K562 (cell line): Measurements from ENCODE around the gene PEX10. TPM values are rescaled to one million over a fixed set of nuclear protein-coding genes. Genes with fewer than 3 reads are reported as not detected.
A peak's percentile ranks its signal among the peaks of the same experiment; 100 is the strongest.

Experiments
- ATAC-seq: fragments of 200-7000 bp; cut with Tn5 transposase; 3 replicates; pipeline ENCODE4 v1.9.1; 2020; ENCODE audit warnings: moderate library complexity
- BruUV-seq: library from RNA; stranded (reverse); fragments of 400-500 nt; replicated peaks from 2 replicates; lab custom pipeline; 2021; lab: Mats Ljungman, UMichigan
- CTCF ChIA-PET: fragments of 300-600 bp; formaldehyde crosslinking; extraction: SDS; loops from one replicate; lab custom pipeline; 2021; ENCODE audit warnings: low intra/inter-chr PET ratio; lab: Yijun Ruan, JAX
- POLR2A ChIA-PET: fragments of 300-600, 350-650 bp; sonication (Branson Sonifier 250); formaldehyde crosslinking; extraction: SDS; loops from one replicate; lab custom pipeline; 2021; ENCODE audit warnings: antibody characterized with exemption, inconsistent platforms; lab: Yijun Ruan, JAX
- DNase-seq, 4 experiments: peaks; one replicate each; pipeline versions ENCODE4 v3.0.0 to v3.0.0-alpha.2; 2011 to 2018; ENCODE audit warnings: low spot score in 3 of 4, mixed read lengths in 3 of 4; ENCODE audit errors: extremely low read depth in 1 of 4
- FAIRE-seq: peaks from 2 replicates; lab custom pipeline; 2011; peaks lifted over from hg19 to GRCh38; lab: Jason Lieb, UNC
- H2AFZ ChIP-seq: 2 replicates; pipeline ENCODE4 v1.6.0; 2011; ENCODE audit warnings: low read depth, low read length, control low read depth, inconsistent platforms
- H3K27ac ChIP-seq: fragments of 200-600 bp; 3 replicates; pipeline ENCODE4 v1.8.0; 2011; ENCODE audit warnings: low read depth, mild to moderate bottlenecking, control low read depth, inconsistent platforms, low read length, moderate library complexity, mixed read lengths; ENCODE audit errors: extremely low read depth
- H3K27me3 ChIP-seq, 2 experiments: fragments of 300-600 bp in 1 of 2; 2 replicates in 1 of 2; 3 replicates in 1 of 2; pipeline versions ENCODE4 v1.6.0 to v1.8.0; 2011; ENCODE audit warnings: inconsistent platforms in 2 of 2, low read length in 2 of 2, mild to moderate bottlenecking in 1 of 2, mixed read lengths in 1 of 2, moderate library complexity in 1 of 2; ENCODE audit not compliant: control insufficient read depth in 2 of 2, insufficient read depth in 2 of 2
- H3K36me3 ChIP-seq: fragments of 300-600 bp; 3 replicates; pipeline ENCODE4 v1.8.0; 2011; ENCODE audit warnings: mild to moderate bottlenecking, low read length, inconsistent platforms; ENCODE audit not compliant: control insufficient read depth, insufficient read depth
- H3K4me1 ChIP-seq, 2 experiments: fragments of 200-600 bp in 1 of 2; replicated peaks in 1 of 2; 2 replicates in 1 of 2; 3 replicates in 1 of 2; pipeline versions ENCODE4 v1.5.1 to v1.8.0; 2011; ENCODE audit warnings: inconsistent platforms in 2 of 2, low read length in 2 of 2, mild to moderate bottlenecking in 1 of 2, mixed read lengths in 1 of 2, moderate library complexity in 1 of 2; ENCODE audit not compliant: control insufficient read depth in 2 of 2, insufficient read depth in 2 of 2
- H3K4me2 ChIP-seq: 2 replicates; pipeline ENCODE4 v1.6.1; 2011; ENCODE audit warnings: low read length, control low read depth, inconsistent platforms, mixed read lengths; ENCODE audit not compliant: insufficient read depth
- H3K4me3 ChIP-seq: fragments of 200-600 bp; sonication (generic), shearing (Covaris generic); 2 replicates; pipeline ENCODE4 v1.5.1; 2016; ENCODE audit warnings: control low read depth, inconsistent platforms
- H3K79me2 ChIP-seq: fragments of 200-600 bp; 3 replicates; pipeline ENCODE4 v1.8.0; 2011; ENCODE audit warnings: low read length, inconsistent platforms; ENCODE audit not compliant: control insufficient read depth, insufficient read depth
- H3K9ac ChIP-seq, 2 experiments: 2 replicates each; pipeline versions ENCODE4 v1.6.0 to v1.6.1; 2011; ENCODE audit warnings: low read depth in 2 of 2, low read length in 2 of 2, control low read depth in 1 of 2, inconsistent platforms in 1 of 2, mild to moderate bottlenecking in 1 of 2, mixed read lengths in 1 of 2; ENCODE audit not compliant: insufficient read depth in 1 of 2
- H3K9me1 ChIP-seq: one replicate; pipeline ENCODE4 v1.6.0; 2011; ENCODE audit warnings: inconsistent platforms, mild to moderate bottlenecking, low read length, moderate library complexity; ENCODE audit not compliant: control insufficient read depth, insufficient read depth
- H3K9me3 ChIP-seq: replicated peaks from 2 replicates; pipeline ENCODE4 v1.5.1; 2011; ENCODE audit warnings: low read depth, low read length, inconsistent platforms; ENCODE audit not compliant: control insufficient read depth, insufficient read depth
- H4K20me1 ChIP-seq: replicated peaks from 2 replicates; pipeline ENCODE4 v1.6.1; 2011; ENCODE audit warnings: low read length, inconsistent platforms, mixed read lengths; ENCODE audit not compliant: control insufficient read depth, insufficient read depth
- EP300 ChIP-seq: IDR thresholded peaks from 2 replicates; pipeline ENCODE4 v1.6.1; 2012; ENCODE audit warnings: low read length, improper control_type of control experiment
- NR2C2 ChIP-seq, 2 experiments: fragments of 200-800 bp in 1 of 2; sonication (Bioruptor generic) in 1 of 2; sonication (generic) in 1 of 2; formaldehyde crosslinking in 1 of 2; IDR thresholded peaks; 2 replicates each; pipeline versions ENCODE4 v1.6.1 to v1.8.0; 2016 to 2022; ENCODE audit warnings: mild to moderate bottlenecking in 1 of 2, missing compliant biosample characterization in 1 of 2, missing genetic modification characterization in 1 of 2, missing genetic modification reagents in 1 of 2
- XRCC5 ChIP-seq: fragments of 200-400 bp; formaldehyde crosslinking; IDR thresholded peaks from 2 replicates; pipeline ENCODE4 v1.6.1; 2017; ENCODE audit warnings: low read depth, mild to moderate bottlenecking, low read length
- ZNF551 ChIP-seq: fragments of 250-450 bp; sonication (Bioruptor Pico); IDR thresholded peaks from 2 replicates; pipeline ENCODE4 v1.5.0; 2021; ENCODE audit warnings: mild to moderate bottlenecking, moderate library complexity
- WGBS: fragments of 100-300 bp; shearing (Covaris generic); methylation state at CpG from one replicate; pipeline ENCODE4 v1.1.6; 2016; ENCODE audit warnings: low coverage, mixed read lengths; ENCODE audit not compliant: insufficient coverage; ENCODE audit errors: missing lambda C conversion rate; 5-methylcytosine and 5-hydroxymethylcytosine counted together
- in situ Hi-C: fragments of 300-500 bp; cut with MboI; formaldehyde crosslinking; loops from 4 replicates; pipeline ENCODE4 v1.15.0; 2018; ENCODE audit warnings: inconsistent platforms, mixed read lengths
- intact Hi-C: fragments of 100-400 bp; cut with micrococcal nuclease; formaldehyde crosslinking; loops from 2 replicates; pipeline ENCODE4 v1.14.2; 2022
- polyA plus RNA-seq, 8 experiments: library from polyadenylated mRNA; depleted of rRNA in 4 of 8; stranded (reverse) in 5 of 8; unstranded in 3 of 8; fragments of >200 nt; fragmentation: Nextera tagmentation in 2 of 8; fragmentation: Illumina TruSeq in 1 of 8; extraction: Ambion mirVana in 2 of 8; extraction: Trizol in 1 of 8; gene quantifications; 2 replicates each; pipeline versions ENCODE4 v1.2.1 to v1.2.3, GENCODE V29; 2011 to 2014; ENCODE audit warnings: inconsistent platforms in 1 of 8, missing spikeins in 1 of 8
- total RNA-seq, 7 experiments: library from RNA; depleted of rRNA in 6 of 7; stranded (reverse); fragments of >200 nt in 6 of 7; fragmentation: Illumina TruSeq in 2 of 7; extraction: Trizol in 2 of 7; gene quantifications; 2 replicates each; pipeline versions ENCODE4 v1.2.1 to v1.2.3, GENCODE V29; 2011 to 2021; ENCODE audit warnings: low replicate concordance in 1 of 7
- TF ChIP-seq, protein P1 (sequence below): sonication (generic); formaldehyde crosslinking; IDR thresholded peaks from 2 replicates; pipeline ENCODE4 v1.8.0; 2022; ENCODE audit warnings: missing genetic modification reagents, mild to moderate bottlenecking, moderate library complexity, borderline replicate concordance
- TF ChIP-seq, protein P2 (sequence below): fragments of 250-450 bp; sonication (Bioruptor Pico); IDR thresholded peaks from 2 replicates; pipeline ENCODE4 v1.5.1; 2021; ENCODE audit warnings: mild to moderate bottlenecking

PEX10 gene
- total and polyA plus RNA-seq, 9 of the 15 experiments (the other 6 are each of a cell fraction or from before 2014, with no cell fraction given), result 0.03 to 26.2 (median 8.7) TPM

DNA sequence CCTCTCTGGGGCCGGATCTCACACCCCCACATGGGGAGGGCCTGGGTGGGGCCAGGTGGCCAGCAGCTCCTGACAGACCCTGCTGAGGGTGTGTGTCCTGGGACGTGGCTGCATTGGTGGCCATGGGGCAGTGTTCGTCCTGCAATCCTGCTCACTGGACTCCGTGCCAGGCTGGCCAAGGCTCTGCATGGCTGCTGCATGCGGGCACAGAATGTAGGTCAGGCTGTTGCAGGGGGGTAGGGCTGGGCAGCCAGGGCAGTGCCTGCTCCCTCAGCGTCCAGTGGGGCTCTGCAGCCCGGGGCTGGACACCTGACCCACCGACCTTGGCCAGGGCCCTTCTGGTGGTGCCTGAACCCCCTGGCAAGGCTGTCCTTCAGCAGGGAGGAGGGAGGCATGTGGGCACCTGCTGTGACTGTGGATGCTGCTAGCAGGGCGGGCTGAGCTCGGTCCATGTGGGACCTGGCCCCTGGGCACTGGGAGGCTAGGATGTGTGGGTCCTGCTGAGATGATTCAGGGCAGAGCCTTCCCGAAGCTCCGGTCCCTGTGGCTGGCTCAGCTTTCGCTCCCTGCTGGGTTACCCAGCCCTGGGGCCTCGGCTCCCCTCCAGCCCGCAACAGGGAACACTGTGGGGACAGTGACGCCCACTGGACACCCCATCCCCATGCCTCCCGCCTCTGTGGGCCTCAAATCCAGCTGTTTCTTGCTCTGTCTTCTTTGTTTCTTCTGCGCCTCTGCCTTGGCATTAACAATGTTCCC, 48.8 kb upstream of the PEX10 start:
- POLR2A ChIA-PET, result interaction anchor here (1.3 to 1.5 kb wide), 2 partner anchors 16 to 74 kb away, joined by 3 to 4 read pairs; no protein-coding TSS in a partner anchor

DNA sequence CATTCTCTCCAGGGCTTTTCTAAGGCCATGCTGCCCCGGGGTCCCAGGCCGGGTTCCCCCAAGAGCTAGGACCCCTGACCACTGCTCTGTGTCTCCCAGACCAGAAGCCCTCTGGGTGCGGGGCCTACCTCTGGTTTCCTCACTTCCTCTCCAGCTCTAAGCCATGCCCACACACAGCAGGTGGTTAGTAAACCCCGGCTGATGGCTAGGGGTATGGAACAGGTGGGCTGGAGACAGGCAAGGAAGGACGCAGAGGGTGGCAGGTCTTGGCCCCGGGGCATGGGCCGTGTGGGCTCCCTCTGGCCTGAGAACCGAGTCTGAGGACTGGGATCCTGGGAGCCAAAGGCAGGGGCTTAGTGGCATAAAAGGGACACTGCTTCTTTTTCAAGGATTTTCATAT, 47.8 kb upstream of the PEX10 start:
- H3K27me3 ChIP-seq, result peaks cover 20 to 78% of the 10 kb centered on the region in 2 experiments; a peak in 3 of 5 replicates
- DNase-seq (no peak), ATAC-seq (no peak), FAIRE-seq (no peak)
- CTCF ChIA-PET, result no interaction called here
- WGBS, result 5% methylated on average over 8 of the region's 8 CpGs
- POLR2A ChIA-PET, result interaction anchor here (0.6 to 1.5 kb wide), 4 partner anchors 11 to 75 kb away, joined by 3 to 4 read pairs (median 3); no protein-coding TSS in a partner anchor
- no peaks in the 10 kb centered on the region for H3K79me2 ChIP-seq
- intact Hi-C loops, result no loop called here
- no peak overlapping the region for H3K4me2 ChIP-seq
- no peak overlapping the region for H3K4me3 ChIP-seq
- H3K4me1 ChIP-seq, result peaks cover 0 to 44% of the 10 kb centered on the region in 2 experiments; a peak in 1 of 5 replicates
- H4K20me1 ChIP-seq, result peaks cover 30% of the 10 kb centered on the region
- no TSS peak for BruUV-seq
- H3K36me3 ChIP-seq, result no peaks in the 10 kb centered on the region
- no peaks in the 10 kb centered on the region for H3K9me3 ChIP-seq
- in situ Hi-C loops, result no loop called here
- H3K27ac ChIP-seq, result no peak overlapping the region
- TF ChIP-seq, protein P1, sequence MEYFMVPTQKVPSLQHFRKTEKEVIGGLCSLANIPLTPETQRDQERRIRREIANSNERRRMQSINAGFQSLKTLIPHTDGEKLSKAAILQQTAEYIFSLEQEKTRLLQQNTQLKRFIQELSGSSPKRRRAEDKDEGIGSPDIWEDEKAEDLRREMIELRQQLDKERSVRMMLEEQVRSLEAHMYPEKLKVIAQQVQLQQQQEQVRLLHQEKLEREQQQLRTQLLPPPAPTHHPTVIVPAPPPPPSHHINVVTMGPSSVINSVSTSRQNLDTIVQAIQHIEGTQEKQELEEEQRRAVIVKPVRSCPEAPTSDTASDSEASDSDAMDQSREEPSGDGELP (CRISPR knock-in tag), result 0 out of 2 replicates have a peak, but pooled peaks have one; percentile 4
- TF ChIP-seq, protein P2, sequence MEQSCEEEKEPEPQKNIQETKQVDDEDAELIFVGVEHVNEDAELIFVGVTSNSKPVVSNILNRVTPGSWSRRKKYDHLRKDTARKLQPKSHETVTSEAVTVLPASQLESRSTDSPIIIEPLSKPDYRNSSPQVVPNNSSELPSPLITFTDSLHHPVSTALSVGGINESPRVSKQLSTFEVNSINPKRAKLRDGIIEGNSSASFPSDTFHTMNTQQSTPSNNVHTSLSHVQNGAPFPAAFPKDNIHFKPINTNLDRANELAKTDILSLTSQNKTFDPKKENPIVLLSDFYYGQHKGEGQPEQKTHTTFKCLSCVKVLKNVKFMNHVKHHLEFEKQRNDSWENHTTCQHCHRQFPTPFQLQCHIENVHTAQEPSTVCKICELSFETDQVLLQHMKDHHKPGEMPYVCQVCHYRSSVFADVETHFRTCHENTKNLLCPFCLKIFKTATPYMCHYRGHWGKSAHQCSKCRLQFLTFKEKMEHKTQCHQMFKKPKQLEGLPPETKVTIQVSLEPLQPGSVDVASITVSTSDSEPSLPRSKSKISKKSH (CRISPR knock-in tag), result no peak
- TF ChIP-seq ZNF551 (CRISPR knock-in tag) (no peak), EP300 (no peak), XRCC5 (no peak)
- no peak overlapping the region for H3K9ac ChIP-seq
- no peaks in the 10 kb centered on the region for H3K9me1 ChIP-seq
- no peak overlapping the region for H2AFZ ChIP-seq

More for the DNA sequence above, 48.8 kb upstream of the PEX10 start:
- CTCF ChIA-PET, result no interaction called here
- Histone ChIP-seq H3K9me1 (no peaks in the 10 kb centered on the region), H3K9ac (no peak overlapping the region), H3K27me3 (peaks cover 15 to 76% of the 10 kb centered on the region in 2 experiments; a peak in 3 of 5 replicates), H3K4me3 (no peak overlapping the region)
- in situ Hi-C loops, result no loop called here
- DNase-seq (no peak), FAIRE-seq (no peak)
- BruUV-seq, result no TSS peak
- 2% methylated on average over 18 of the region's 18 CpGs for WGBS
- TF ChIP-seq NR2C2 (CRISPR knock-in tag; IDR thresholded peaks at IDR 0.05), result no peak
- TF ChIP-seq NR2C2 (tag; IDR thresholded peaks at IDR 0.05), result no peak
- TF ChIP-seq, all 486 proteins: peak for 0
- intact Hi-C loops, result no loop called here
- Histone ChIP-seq H4K20me1 (peaks cover 31% of the 10 kb centered on the region), H3K79me2 (no peaks in the 10 kb centered on the region), H3K36me3 (no peaks in the 10 kb centered on the region), H2AFZ (no peak overlapping the region), H3K4me1 (peaks cover 0 to 46% of the 10 kb centered on the region in 2 experiments; a peak in 1 of 5 replicates), H3K27ac (no peak overlapping the region), H3K9me3 (no peaks in the 10 kb centered on the region), H3K4me2 (no peak overlapping the region)
- ATAC-seq, result no peak
